Keratinocyte (primary cell): ENCODE results near the gene HERPUD1.

Experiments
- CTCF ChIP-seq, 3 experiments: IDR thresholded peaks in 1 of 3; conservative IDR thresholded peaks in 1 of 3; optimal IDR thresholded peaks in 1 of 3; 2 replicates in 2 of 3; 3 replicates in 1 of 3; pipeline versions ENCODE3 to v1.5.1; 2011; ENCODE audit warnings: low read length in 3 of 3, mild to moderate bottlenecking in 3 of 3, moderate library complexity in 2 of 3, control low read depth in 1 of 3, inconsistent platforms in 1 of 3; ENCODE audit not compliant: insufficient read depth in 2 of 3; ENCODE audit errors: extremely low read depth in 1 of 3
- EZH2 ChIP-seq: IDR thresholded peaks from one replicate; pipeline ENCODE4 v1.6.1; 2012; ENCODE audit warnings: inconsistent platforms, mild to moderate bottlenecking, low read length, moderate library complexity

GRCh38 chr16:56985962-56986360 is 54.0 kb downstream of the HERPUD1 start:
- TF ChIP-seq CTCF (optimal IDR thresholded peaks at IDR 0.05 in 1 of 3, IDR thresholded peaks at IDR 0.05 in 1 of 3, conservative IDR thresholded peaks at IDR 0.05 in 1 of 3; ENCODE audit: extremely low read depth in 1 of 3, insufficient read depth in 2 of 3, low read length in 3 of 3) (no peak), EZH2 (no peak)
